Thymus (tissue), 11 donors: ENCODE data around the gene FEV. TPM values are rescaled to one million over a fixed set of nuclear protein-coding genes. Genes with fewer than 3 reads are reported as not detected.
"Not testable (repeated sequence)": the region's sequence is repeated elsewhere in the genome, so short reads cannot be mapped to it uniquely, and the experiment has no call there.

Experiments used
- DNase-seq, 9 donors: peaks; one replicate each; pipeline ENCODE4 v3.0.0-alpha.2; 2013; ENCODE audit warnings: low spot score in 9 of 9, low read depth in 6 of 9, missing footprints in 1 of 9
- H3K27ac ChIP-seq, 2 donors: one replicate each; pipeline ENCODE4 v1.5.1; 2013; ENCODE audit warnings: control low read depth in 1 of 2, low read depth in 1 of 2, low read length in 1 of 2, mild to moderate bottlenecking in 1 of 2, moderate library complexity in 1 of 2
- H3K27me3 ChIP-seq, 2 donors: one replicate each; pipeline ENCODE4 v1.5.1; 2013; ENCODE audit warnings: low read length in 1 of 2; ENCODE audit not compliant: control insufficient read depth in 2 of 2, insufficient read depth in 1 of 2
- H3K36me3 ChIP-seq, 2 donors: one replicate each; pipeline ENCODE4 v1.5.1; 2013; ENCODE audit warnings: low read length in 1 of 2, mild to moderate bottlenecking in 1 of 2, moderate library complexity in 1 of 2; ENCODE audit not compliant: control insufficient read depth in 2 of 2, insufficient read depth in 2 of 2
- H3K4me1 ChIP-seq, 2 donors: one replicate each; pipeline ENCODE4 v1.5.1; 2013; ENCODE audit warnings: low read length in 2 of 2; ENCODE audit not compliant: control insufficient read depth in 2 of 2, insufficient read depth in 2 of 2
- H3K4me3 ChIP-seq, 2 donors: one replicate each; pipeline ENCODE4 v1.5.1; 2013; ENCODE audit warnings: low read length in 2 of 2, control low read depth in 1 of 2, mild to moderate bottlenecking in 1 of 2
- H3K9me3 ChIP-seq, 2 donors: one replicate each; pipeline ENCODE4 v1.5.1; 2013; ENCODE audit warnings: low read length in 1 of 2, mild to moderate bottlenecking in 1 of 2; ENCODE audit not compliant: control insufficient read depth in 2 of 2, insufficient read depth in 1 of 2
- WGBS: extraction: QIAGEN DNeasy Blood & Tissue Kit; methylation state at CpG from one replicate; pipeline ENCODE4 v1.1.7; 2013; 5-methylcytosine and 5-hydroxymethylcytosine counted together
- polyA plus RNA-seq: library from polyadenylated mRNA; stranded (reverse); fragments of 200-250 nt; gene quantifications from one replicate; pipeline ENCODE4 v1.2.3, GENCODE V29; 2013
- total RNA-seq: library from RNA; stranded (reverse); fragments of 120-200 nt; gene quantifications from one replicate; pipeline ENCODE4 v1.2.4, GENCODE V29; 2013
- donor health status: healthy.

FEV gene
- total and polyA plus RNA-seq, 2 donors, result 0.02 TPM; not detected in 1

DNA sequence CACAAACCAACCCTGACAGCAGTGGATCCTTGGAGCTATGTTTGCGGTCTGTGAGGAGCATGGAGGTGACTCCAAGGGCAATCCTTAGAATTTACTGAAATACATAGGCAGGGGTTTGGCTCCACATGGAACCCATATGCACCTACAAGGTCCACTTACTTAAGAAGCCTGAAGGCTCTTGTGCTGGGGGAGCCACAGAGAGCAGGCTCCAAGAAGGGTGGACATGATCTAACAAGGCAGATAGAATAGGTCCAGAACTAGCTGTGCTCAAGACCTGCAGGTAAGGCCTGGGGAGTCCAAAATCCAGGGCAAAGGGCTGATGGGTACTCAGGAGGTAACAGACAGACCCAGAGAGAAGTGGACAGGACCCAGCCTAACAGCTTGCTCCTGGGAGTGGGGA, 26.7 kb downstream of the FEV start:
- Histone ChIP-seq H3K4me1 (peaks cover 0 to 4% of the 10 kb centered on the region in 2 donors), H3K4me3 (no peak overlapping the region), H3K36me3 (no peaks in the 10 kb centered on the region), H3K27ac (no peak overlapping the region), H3K9me3 (peaks cover 2 to 13% of the 10 kb centered on the region in 2 donors), H3K27me3 (peaks cover 46 to 90% of the 10 kb centered on the region in 2 donors)
- WGBS, result 94% methylated on average over 1 of the region's 1 CpG
- DNase-seq, result no peak

DNA sequence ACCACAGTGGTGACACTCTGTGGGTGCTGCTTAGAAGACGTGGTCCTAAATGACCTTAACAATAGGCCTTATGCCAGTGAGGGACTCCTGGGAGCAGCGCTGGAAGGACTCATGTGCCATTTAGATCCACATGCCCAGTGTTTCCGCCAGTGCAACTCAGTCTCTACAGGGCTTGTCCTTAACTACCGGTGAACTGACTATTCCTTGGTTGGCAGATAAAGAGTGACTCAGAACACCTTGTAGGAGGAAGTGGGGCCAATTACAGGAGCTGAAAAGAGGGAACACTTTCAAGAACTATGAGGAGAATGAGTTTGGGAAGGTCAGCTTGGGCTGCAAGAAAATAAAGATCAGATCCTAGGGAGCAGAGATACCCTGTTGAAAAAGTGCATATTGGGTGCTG, 27.3 kb downstream of the FEV start:
- H3K9me3 ChIP-seq, result peaks cover 2 to 8% of the 10 kb centered on the region in 2 donors
- 85% methylated on average over 4 of the region's 4 CpGs for WGBS
- no peak for DNase-seq
- peaks cover 0 to 4% of the 10 kb centered on the region in 2 donors for H3K4me1 ChIP-seq
- H3K36me3 ChIP-seq, result no peaks in the 10 kb centered on the region
- H3K27me3 ChIP-seq, result peaks cover 40 to 84% of the 10 kb centered on the region in 2 donors
- no peak overlapping the region for H3K4me3 ChIP-seq
- H3K27ac ChIP-seq, result no peak overlapping the region

DNA sequence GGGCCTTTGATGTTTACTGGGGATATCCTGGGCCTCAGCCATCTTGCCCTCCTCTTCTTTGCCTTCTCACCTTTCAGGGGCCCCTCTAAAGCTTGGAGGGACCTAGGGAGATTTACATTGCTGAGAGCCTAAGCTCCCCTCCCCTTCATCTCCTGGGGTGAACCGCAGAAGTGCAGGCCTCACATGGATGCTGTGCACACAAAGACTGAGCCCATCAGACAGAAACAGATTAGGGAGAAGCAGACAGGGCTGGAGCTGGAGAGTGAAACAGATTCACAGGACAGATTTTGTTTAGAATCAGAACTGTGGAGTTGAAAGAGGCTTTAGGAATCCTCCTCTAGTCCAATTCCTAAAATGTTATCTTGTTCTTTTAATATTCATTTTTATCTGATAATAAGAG, 28.9 kb downstream of the FEV start:
- no peaks in the 10 kb centered on the region for H3K36me3 ChIP-seq
- no peak overlapping the region for H3K4me3 ChIP-seq
- H3K27ac ChIP-seq, result no peak overlapping the region
- H3K27me3 ChIP-seq, result peaks cover 24 to 69% of the 10 kb centered on the region in 2 donors
- no peak for DNase-seq
- WGBS, result 75% methylated on average over 1 of the region's 1 CpG
- H3K4me1 ChIP-seq, result peaks cover 0 to 4% of the 10 kb centered on the region in 2 donors
- no peaks in the 10 kb centered on the region for H3K9me3 ChIP-seq

DNA sequence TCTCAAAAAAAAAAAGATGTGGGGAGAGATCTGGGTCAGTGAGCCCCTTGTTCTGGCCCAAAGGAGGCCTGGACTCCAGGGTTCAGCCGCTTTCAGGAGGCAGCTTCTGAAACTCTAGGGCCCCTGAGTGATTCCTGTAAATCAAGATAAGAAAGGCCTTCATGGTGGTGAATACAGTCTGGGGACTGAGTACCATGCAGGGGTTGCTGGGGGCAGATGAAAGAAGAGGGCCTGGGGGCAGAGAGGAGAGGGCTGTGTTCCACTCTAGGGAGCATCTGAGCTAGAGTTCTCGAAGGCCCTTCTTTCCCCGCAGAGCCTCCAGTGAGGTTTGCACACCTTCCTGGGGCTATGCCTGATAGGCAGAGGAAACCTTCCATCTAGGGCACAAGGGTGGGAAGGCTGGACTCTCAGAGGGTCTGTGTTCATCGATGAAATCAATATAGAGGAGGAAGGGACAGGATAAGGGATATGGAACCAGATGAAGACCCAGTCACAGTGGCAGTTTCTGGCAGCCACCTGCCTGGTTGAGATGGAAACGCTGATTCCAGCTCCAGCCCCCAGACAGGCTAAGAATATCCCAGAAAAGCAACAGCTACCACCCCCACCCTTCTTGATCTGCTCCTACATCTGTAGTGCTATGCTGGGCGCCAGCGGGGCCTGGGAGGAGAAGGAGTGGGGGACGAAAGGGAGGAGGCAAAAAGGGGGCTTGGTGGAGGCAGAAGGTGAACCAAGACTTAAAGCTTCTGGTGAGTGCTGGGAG, 30.3 kb downstream of the FEV start:
- Histone ChIP-seq H3K36me3 (no peaks in the 10 kb centered on the region), H3K9me3 (no peaks in the 10 kb centered on the region), H3K4me1 (peaks cover 0 to 2% of the 10 kb centered on the region in 2 donors), H3K4me3 (no peak overlapping the region), H3K27ac (no peak overlapping the region), H3K27me3 (peaks cover 11 to 59% of the 10 kb centered on the region in 2 donors)
- no peak for DNase-seq
- 87% methylated on average over 8 of the region's 8 CpGs for WGBS

DNA sequence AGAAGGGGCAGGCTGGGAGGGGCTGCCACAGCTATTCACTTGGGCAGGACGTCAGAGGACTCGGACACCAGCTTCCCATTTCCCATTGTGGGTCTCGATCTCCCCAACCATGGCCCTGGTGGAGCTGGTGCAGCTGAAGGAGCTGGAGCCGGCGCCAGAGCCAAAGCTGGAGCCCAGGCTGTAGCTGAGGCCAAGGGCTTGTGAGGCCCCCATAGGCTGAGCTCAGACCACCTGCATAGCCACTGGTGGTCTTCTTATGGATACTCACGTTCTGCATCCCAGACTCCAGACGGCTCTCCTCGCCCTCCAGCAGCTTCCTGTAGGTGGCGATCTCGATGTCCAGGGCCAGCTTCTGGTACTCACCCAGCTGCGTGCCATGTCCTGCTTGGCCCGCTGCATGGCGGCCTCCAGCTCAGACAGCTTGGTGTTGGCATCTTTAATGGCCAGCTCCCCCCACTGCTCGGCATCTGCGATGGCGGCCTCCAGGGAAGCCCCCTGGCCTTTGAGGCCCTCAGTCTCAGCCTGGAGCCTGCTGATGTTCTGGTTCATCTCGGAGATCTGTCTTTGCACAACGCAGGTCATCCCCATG, 31.5 kb downstream of the FEV start:
- H3K4me1 ChIP-seq, result no peaks in the 10 kb centered on the region
- no peaks in the 10 kb centered on the region for H3K36me3 ChIP-seq
- H3K9me3 ChIP-seq, result no peaks in the 10 kb centered on the region
- no peak overlapping the region for H3K4me3 ChIP-seq
- DNase-seq, result no peak
- no peak overlapping the region for H3K27ac ChIP-seq
- WGBS, result 69% methylated on average over 18 of the region's 18 CpGs
- peaks cover under 1 to 50% of the 10 kb centered on the region in 2 donors for H3K27me3 ChIP-seq

DNA sequence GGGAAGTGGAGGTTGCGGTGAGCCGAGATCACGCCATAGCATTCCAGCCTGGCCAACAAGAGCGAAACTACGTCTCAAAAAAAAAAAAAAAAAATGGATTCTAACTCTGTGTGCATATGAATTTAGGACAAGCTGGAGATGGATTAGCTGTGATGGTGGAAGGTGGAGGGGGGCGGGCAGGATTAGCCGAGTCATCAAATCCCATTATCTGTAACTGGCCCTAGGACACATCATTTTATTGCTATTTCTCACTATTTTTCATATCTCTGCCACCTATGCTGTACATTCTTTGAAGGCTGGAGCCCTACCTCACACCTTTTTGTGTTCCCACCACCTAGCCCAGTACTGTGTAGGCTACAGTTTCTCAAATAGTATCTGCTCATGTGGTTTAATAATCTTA, 32.8 kb downstream of the FEV start:
- Histone ChIP-seq H3K27me3 (peaks cover 0 to 37% of the 10 kb centered on the region in 2 donors), H3K4me3 (no peak overlapping the region), H3K9me3 (no peaks in the 10 kb centered on the region), H3K27ac (no peak overlapping the region), H3K4me1 (no peaks in the 10 kb centered on the region), H3K36me3 (no peaks in the 10 kb centered on the region)
- no peak for DNase-seq
- WGBS, result 90% methylated on average over 7 of the region's 7 CpGs

DNA sequence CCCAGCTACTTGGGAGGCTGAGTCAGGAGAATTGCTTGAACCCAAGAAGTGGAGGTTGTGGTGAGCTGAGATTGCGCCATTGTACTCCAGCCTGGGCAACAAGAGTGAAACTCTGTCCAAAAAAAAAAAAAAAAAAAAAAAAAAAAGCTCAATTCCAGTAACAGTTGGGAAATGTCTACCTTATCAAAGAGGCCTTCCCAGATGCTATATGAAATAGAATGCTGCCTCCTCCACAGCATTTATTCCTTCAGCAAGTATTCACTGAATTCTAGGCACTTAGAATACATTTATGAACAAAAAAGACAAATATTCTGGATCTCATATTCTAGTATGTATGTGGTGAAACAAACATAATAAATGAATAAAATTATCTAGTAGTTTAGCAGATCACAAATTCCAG, 38.4 kb downstream of the FEV start:
- Histone ChIP-seq H3K9me3 (no peaks in the 10 kb centered on the region), H3K27me3 (peaks cover 0 to 10% of the 10 kb centered on the region in 2 donors), H3K36me3 (no peaks in the 10 kb centered on the region), H3K27ac (no peak overlapping the region), H3K4me1 (no peaks in the 10 kb centered on the region), H3K4me3 (no peak overlapping the region)
- no peak for DNase-seq
- 94% methylated on average over 1 of the region's 1 CpG for WGBS

DNA sequence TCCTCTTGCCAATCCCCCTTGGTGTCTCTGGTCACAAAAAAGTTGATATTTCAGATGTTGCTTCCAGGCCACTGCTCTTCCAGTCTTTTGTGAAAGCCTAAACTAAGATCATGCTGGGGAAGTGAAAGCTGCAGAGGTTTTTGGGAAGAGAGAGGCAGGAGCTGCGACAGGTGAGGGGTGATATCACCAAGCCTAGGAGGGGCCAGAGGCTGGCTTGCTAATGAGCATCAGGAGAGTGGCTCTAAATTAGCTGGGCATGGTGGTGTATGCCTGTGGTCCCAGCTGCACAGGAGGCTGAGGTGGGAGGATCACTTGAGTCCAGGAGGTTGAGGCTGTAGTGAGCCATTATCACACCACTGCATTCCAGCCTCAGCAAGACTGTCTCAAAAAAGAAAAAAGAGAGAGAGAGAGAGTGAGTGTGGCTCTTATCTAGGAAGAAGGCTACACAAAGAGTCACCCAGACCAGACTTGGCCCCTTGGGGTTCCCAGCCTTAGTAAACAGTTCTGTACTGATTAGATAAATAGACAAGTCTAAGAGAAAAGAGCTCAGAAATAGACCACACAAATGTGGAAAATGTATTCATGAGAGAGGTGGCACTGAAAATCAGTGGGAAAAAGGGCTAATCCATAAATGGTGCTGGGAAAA, 40.1 kb downstream of the FEV start:
- Histone ChIP-seq H3K9me3 (no peaks in the 10 kb centered on the region), H3K36me3 (no peaks in the 10 kb centered on the region), H3K27ac (no peak overlapping the region), H3K4me3 (no peak overlapping the region), H3K27me3 (peaks cover 0 to 8% of the 10 kb centered on the region in 2 donors), H3K4me1 (no peaks in the 10 kb centered on the region)
- 90% methylated on average over 1 of the region's 1 CpG for WGBS
- DNase-seq, result no peak

DNA sequence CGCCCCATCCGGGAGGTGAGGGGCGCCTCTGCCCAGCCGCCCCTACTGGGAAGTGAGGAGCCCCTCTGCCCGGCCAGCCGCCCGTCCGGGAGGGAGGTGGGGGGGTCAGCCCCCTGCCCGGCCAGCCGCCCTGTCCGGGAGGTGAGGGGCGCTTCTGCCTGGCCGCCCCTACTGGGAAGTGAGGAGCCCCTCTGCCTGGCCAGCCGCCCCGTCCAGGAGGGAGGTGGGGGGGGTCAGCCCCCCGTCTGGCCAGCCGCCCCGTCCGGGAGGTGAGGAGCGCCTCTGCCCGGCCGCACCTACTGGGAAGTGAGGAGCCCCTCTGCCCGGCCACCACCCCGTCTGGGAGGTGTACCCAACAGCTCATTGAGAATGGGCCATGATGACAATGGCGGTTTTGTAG, 53.2 kb downstream of the FEV start:
- not testable (repeated sequence) for H3K9me3 ChIP-seq, DNase-seq, H3K27me3 ChIP-seq, H3K4me1 ChIP-seq, H3K27ac ChIP-seq, H3K4me3 ChIP-seq, H3K36me3 ChIP-seq
- WGBS, result 96% methylated on average over 21 of the region's 25 CpGs
